ENCODE data around the gene RFX1. TPM values are rescaled to one million over a fixed set of nuclear protein-coding genes. Genes with fewer than 3 reads are reported as not detected.

RFX1 gene
- total and polyA plus RNA-seq, 9 of the 15 experiments (the other 6 are each of a cell fraction or from before 2014, with no cell fraction given): 0.14 to 19.3 (median 1.2) TPM

GRCh38 chr19:13984875-13985741 is 21.0 kb downstream of the RFX1 start:
- POLR2A ChIA-PET: interaction anchor here (0.6 to 1.4 kb wide), 4 partner anchors 22 to 155 kb away, joined by 3 to 9 read pairs (median 4); partner anchors contain the start of gene RFX1
- H2AFZ ChIP-seq (ENCODE audit: low read depth, low read length): no peak overlapping the region
- H3K4me3 ChIP-seq: no peak overlapping the region
- FAIRE-seq (no peak), DNase-seq (ENCODE audit: extremely low read depth in 1 of 4, low spot score in 3 of 4) (no peak), ATAC-seq (no peak)
- no peaks in the 10 kb centered on the region for H4K20me1 ChIP-seq (replicated peaks; ENCODE audit: control insufficient read depth, insufficient read depth, low read length)
- H3K27me3 ChIP-seq (ENCODE audit: control insufficient read depth in 2 of 2, insufficient read depth in 2 of 2, low read length in 2 of 2): no peaks in the 10 kb centered on the region
- peaks cover 6% of the 10 kb centered on the region for H3K9me1 ChIP-seq (ENCODE audit: control insufficient read depth, insufficient read depth, low read length)
- H3K4me1 ChIP-seq (replicated peaks in 1 of 2; ENCODE audit: control insufficient read depth in 2 of 2, insufficient read depth in 2 of 2, low read length in 2 of 2): peaks cover 0 to 55% of the 10 kb centered on the region in 2 experiments; a peak in 2 of 5 replicates
- peak; percentile 48; the same call in 1 of the 2 replicates for TF ChIP-seq ZNF121 (CRISPR knock-in tag; conservative IDR thresholded peaks at IDR 0.05)
- 0 out of 2 replicates have a peak, but pooled peaks have one; percentile 26 for TF ChIP-seq CEBPB (tag; IDR thresholded peaks at IDR 0.05)
- no peak for TF ChIP-seq LARP7 (IDR thresholded peaks at IDR 0.05)
- TF ChIP-seq, protein P1, sequence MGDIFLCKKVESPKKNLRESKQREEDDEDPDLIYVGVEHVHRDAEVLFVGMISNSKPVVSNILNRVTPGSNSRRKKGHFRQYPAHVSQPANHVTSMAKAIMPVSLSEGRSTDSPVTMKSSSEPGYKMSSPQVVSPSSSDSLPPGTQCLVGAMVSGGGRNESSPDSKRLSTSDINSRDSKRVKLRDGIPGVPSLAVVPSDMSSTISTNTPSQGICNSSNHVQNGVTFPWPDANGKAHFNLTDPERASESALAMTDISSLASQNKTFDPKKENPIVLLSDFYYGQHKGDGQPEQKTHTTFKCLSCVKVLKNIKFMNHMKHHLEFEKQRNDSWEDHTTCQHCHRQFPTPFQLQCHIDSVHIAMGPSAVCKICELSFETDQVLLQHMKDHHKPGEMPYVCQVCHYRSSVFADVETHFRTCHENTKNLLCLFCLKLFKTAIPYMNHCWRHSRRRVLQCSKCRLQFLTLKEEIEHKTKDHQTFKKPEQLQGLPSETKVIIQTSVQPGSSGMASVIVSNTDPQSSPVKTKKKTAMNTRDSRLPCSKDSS (IDR thresholded peaks at IDR 0.05; ENCODE audit: low read depth, partially characterized antibody): no peak
- no peak for TF ChIP-seq ZNF655 (CRISPR knock-in tag; IDR thresholded peaks at IDR 0.05)
- 0 out of 4 replicates have a peak, but pooled peaks of 1 of the 2 experiments have one; percentile 14 for TF ChIP-seq KDM1A (IDR thresholded peaks at IDR 0.05)
- H3K4me2 ChIP-seq (ENCODE audit: insufficient read depth, low read length): no peak overlapping the region
- no TSS peak for BruUV-seq (replicated peaks)
- in situ Hi-C loops (cut with MboI): no loop called here
- H3K36me3 ChIP-seq (ENCODE audit: control insufficient read depth, insufficient read depth, low read length): peaks cover 35% of the 10 kb centered on the region; the same call in 1 of the 3 replicates
- no peaks in the 10 kb centered on the region for H3K9me3 ChIP-seq (replicated peaks; ENCODE audit: control insufficient read depth, insufficient read depth, low read depth, low read length)
- CTCF ChIA-PET (ENCODE audit: low intra/inter-chr PET ratio): no interaction called here
- peak overlapping the region in 1 of 2 experiments; percentile 76; a peak in 1 of 4 replicates for H3K9ac ChIP-seq (ENCODE audit: insufficient read depth in 1 of 2, low read depth in 2 of 2, low read length in 2 of 2)
- intact Hi-C loops (cut with micrococcal nuclease): no loop called here
- no peak overlapping the region for H3K27ac ChIP-seq (ENCODE audit: extremely low read depth, low read depth, low read length)
- 86% methylated on average over 23 of the region's 25 CpGs for WGBS (ENCODE audit: insufficient coverage, low coverage, missing lambda C conversion rate)
- no peaks in the 10 kb centered on the region for H3K79me2 ChIP-seq (ENCODE audit: control insufficient read depth, insufficient read depth, low read length)
